NCI-H446 (cell line): ENCODE measurements around the gene TIRAP.

ENCODE experiments used
- DNase-seq, 2 experiments: peaks; one replicate each; lab custom pipeline; 2025; lab: John Stamatoyannopoulos, UW

The TIRAP gene

GRCh38 chr11:126341760-126342161 lies 58.9 kb downstream of the TIRAP start:
- no peak for DNase-seq

GRCh38 chr11:126343051-126343450 lies 60.2 kb downstream of the TIRAP start:
- DNase-seq = no peak
